ENCODE measurements around the gene LCE1E. TPM values are rescaled to one million over a fixed set of nuclear protein-coding genes. Genes with fewer than 3 reads are reported as not detected.

LCE1E gene
- total RNA-seq, 1 experiment from 2014 or later = not detected

GRCh38 chr1:152823294-152823693, 37.2 kb downstream of the LCE1E start:
- no peak overlapping the region for H3K4me3 ChIP-seq
- H3K27ac ChIP-seq = no peak overlapping the region
- H3K4me1 ChIP-seq = no peaks in the 10 kb centered on the region
- H3K27me3 ChIP-seq = no peaks in the 10 kb centered on the region
- H3K36me3 ChIP-seq = no peaks in the 10 kb centered on the region
- DNase-seq = no peak
- no peaks in the 10 kb centered on the region for H3K9me3 ChIP-seq (replicated peaks)

GRCh38 chr1:152824964-152825363, 38.9 kb downstream of the LCE1E start:
- Histone ChIP-seq H3K9me3 (replicated peaks) (no peaks in the 10 kb centered on the region), H3K27ac (no peak overlapping the region), H3K4me1 (no peaks in the 10 kb centered on the region), H3K4me3 (no peak overlapping the region), H3K27me3 (no peaks in the 10 kb centered on the region), H3K36me3 (no peaks in the 10 kb centered on the region)
- no peak for DNase-seq

- no peak within 1 kb of the TSS for H3K4me3 ChIP-seq
- DNase-seq = no peak
- no peaks in the 10 kb centered on the region for H3K27me3 ChIP-seq
- H3K36me3 ChIP-seq = no peaks in the 10 kb centered on the region
- H3K9me3 ChIP-seq (replicated peaks) = no peaks in the 10 kb centered on the region
- H3K4me1 ChIP-seq = no peaks in the 10 kb centered on the region
- H3K27ac ChIP-seq = no peak within 1 kb of the TSS
Measured at GRCh38 chr1:152827173-152827572, 41.1 kb downstream of the LCE1E start, which contains the start of gene LCE1A. Gene LCE1A, plus strand, starts transcription at chr1:152827473. Its CDS starts 0 bp downstream, at chr1:152827473.

GRCh38 chr1:152836870-152837269, 50.8 kb downstream of the LCE1E start:
- Histone ChIP-seq H3K4me1 (no peaks in the 10 kb centered on the region), H3K27ac (no peak overlapping the region), H3K27me3 (no peaks in the 10 kb centered on the region), H3K4me3 (no peak overlapping the region), H3K36me3 (no peaks in the 10 kb centered on the region), H3K9me3 (replicated peaks) (no peaks in the 10 kb centered on the region)
- no peak for DNase-seq

Other genes with a start within 250 kb of the LCE1E start
- gene LCE3E, start 219.5 kb upstream of the LCE1E start, total RNA-seq (2014; rRNA removed; shearing (Covaris generic)) = not detected in 2 replicates
- gene LCE3D, start 205.7 kb upstream of the LCE1E start, total RNA-seq (2014; rRNA removed; shearing (Covaris generic)) = not detected in 2 replicates
- gene LCE3C, start 186.0 kb upstream of the LCE1E start, total RNA-seq (2014; rRNA removed; shearing (Covaris generic)) = not detected in 2 replicates
- not detected in 2 replicates for gene LCE3B, start 172.4 kb upstream of the LCE1E start, total RNA-seq (2014; rRNA removed; shearing (Covaris generic))
- gene LCE3A, start 163.2 kb upstream of the LCE1E start, total RNA-seq (2014; rRNA removed; shearing (Covaris generic)) = not detected in 2 replicates
- not detected in 2 replicates for gene LCE2D, start 122.9 kb upstream of the LCE1E start, total RNA-seq (2014; rRNA removed; shearing (Covaris generic))
- not detected in 2 replicates for gene LCE2C, start 111.0 kb upstream of the LCE1E start, total RNA-seq (2014; rRNA removed; shearing (Covaris generic))
- gene LCE2B, start 100.1 kb upstream of the LCE1E start, total RNA-seq (2014; rRNA removed; shearing (Covaris generic)) = not detected in 2 replicates
- gene LCE2A, start 87.9 kb upstream of the LCE1E start, total RNA-seq (2014; rRNA removed; shearing (Covaris generic)) = not detected in 2 replicates
- gene LCE4A, start 78.1 kb upstream of the LCE1E start, total RNA-seq (2014; rRNA removed; shearing (Covaris generic)) = not detected in 2 replicates
- gene KPRP, start 28.2 kb upstream of the LCE1E start, total RNA-seq (2014; rRNA removed; shearing (Covaris generic)) = not detected in 2 replicates
- not detected in 2 replicates for gene LCE1F, start 11.1 kb upstream of the LCE1E start, total RNA-seq (2014; rRNA removed; shearing (Covaris generic))
- gene LCE1D, start 10.5 kb downstream of the LCE1E start, total RNA-seq (2014; rRNA removed; shearing (Covaris generic)) = not detected in 2 replicates
- gene LCE1C, start 20.4 kb downstream of the LCE1E start, total RNA-seq (2014; rRNA removed; shearing (Covaris generic)) = not detected in 2 replicates
- gene LCE1B, start 25.7 kb downstream of the LCE1E start, total RNA-seq (2014; rRNA removed; shearing (Covaris generic)) = not detected in 2 replicates
- not detected in 2 replicates for gene LCE1A, start 41.2 kb downstream of the LCE1E start, total RNA-seq (2014; rRNA removed; shearing (Covaris generic))
- gene LCE6A, start 56.6 kb downstream of the LCE1E start, total RNA-seq (2014; rRNA removed; shearing (Covaris generic)) = not detected in 2 replicates
- not detected in 2 replicates for gene LCE7A, start 73.7 kb downstream of the LCE1E start, total RNA-seq (2014; rRNA removed; shearing (Covaris generic))
- gene SMCP, start 92.1 kb downstream of the LCE1E start, total RNA-seq (2014; rRNA removed; shearing (Covaris generic)) = not detected in 2 replicates
- not detected in 2 replicates for gene IVL, start 122.3 kb downstream of the LCE1E start, total RNA-seq (2014; rRNA removed; shearing (Covaris generic))
- gene SPRR5, start 160.9 kb downstream of the LCE1E start, total RNA-seq (2014; rRNA removed; shearing (Covaris generic)) = not detected in 2 replicates
- not detected in 2 replicates for gene SPRR4, start 184.4 kb downstream of the LCE1E start, total RNA-seq (2014; rRNA removed; shearing (Covaris generic))
- not detected in 2 replicates for gene SPRR1A, start 197.8 kb downstream of the LCE1E start, total RNA-seq (2014; rRNA removed; shearing (Covaris generic))
- gene SPRR3, start 215.5 kb downstream of the LCE1E start, total RNA-seq (2014; rRNA removed; shearing (Covaris generic)) = not detected in 2 replicates
- gene SPRR1B, start 244.9 kb downstream of the LCE1E start, total RNA-seq (2014; rRNA removed; shearing (Covaris generic)) = not detected in 2 replicates